H9 (cell line): Measurements from ENCODE around the gene CHD3. TPM values are rescaled to one million over a fixed set of nuclear protein-coding genes. Genes with fewer than 3 reads are reported as not detected.

Source experiments
- DNase-seq: peaks from one replicate; pipeline ENCODE4 v3.0.0-alpha.2; 2017
- H2AFZ ChIP-seq: one replicate; pipeline ENCODE4 v1.6.1; 2013; ENCODE audit warnings: mild to moderate bottlenecking, low read length, control low read depth, moderate library complexity
- H2AK5ac ChIP-seq: 2 replicates; pipeline ENCODE4 v1.6.1; 2013; ENCODE audit warnings: low read length, control low read depth, mixed read lengths; ENCODE audit not compliant: insufficient read length
- H2BK120ac ChIP-seq: one replicate; pipeline ENCODE4 v1.6.1; 2013; ENCODE audit warnings: low read depth, mild to moderate bottlenecking, low read length, control low read depth, inconsistent platforms; ENCODE audit not compliant: poor library complexity, severe bottlenecking
- H2BK12ac ChIP-seq: 2 replicates; pipeline ENCODE4 v1.6.1; 2013; ENCODE audit warnings: low read length, control low read depth, mixed read lengths, low read depth; ENCODE audit not compliant: insufficient read length
- H2BK15ac ChIP-seq: 2 replicates; pipeline ENCODE4 v1.6.1; 2013; ENCODE audit warnings: low read depth, low read length, control low read depth
- H2BK20ac ChIP-seq: one replicate; pipeline ENCODE4 v1.6.1; 2013; ENCODE audit warnings: low read depth, mild to moderate bottlenecking, low read length, control low read depth, inconsistent platforms; ENCODE audit not compliant: poor library complexity, severe bottlenecking
- H2BK5ac ChIP-seq: 2 replicates; pipeline ENCODE4 v1.6.1; 2013; ENCODE audit warnings: low read length, control low read depth, mixed read lengths; ENCODE audit not compliant: insufficient read length
- H3K14ac ChIP-seq: 2 replicates; pipeline ENCODE4 v1.6.1; 2013; ENCODE audit warnings: low read length, control low read depth; ENCODE audit not compliant: insufficient read depth
- H3K18ac ChIP-seq: 2 replicates; pipeline ENCODE4 v1.6.1; 2013; ENCODE audit warnings: low read depth, mild to moderate bottlenecking, mixed read lengths, low read length, control low read depth; ENCODE audit not compliant: insufficient read length
- H3K23ac ChIP-seq: 2 replicates; pipeline ENCODE4 v1.6.1; 2013; ENCODE audit warnings: low read length, control low read depth, mixed read lengths, low read depth; ENCODE audit not compliant: insufficient read length
- H3K23me2 ChIP-seq: 2 replicates; pipeline ENCODE4 v1.6.1; 2013; ENCODE audit warnings: low read depth, mild to moderate bottlenecking, mixed read lengths, low read length, control low read depth; ENCODE audit not compliant: insufficient read length, poor library complexity, severe bottlenecking
- H3K27ac ChIP-seq: 2 replicates; pipeline ENCODE4 v1.5.1; 2013; ENCODE audit warnings: low read length, control low read depth, mixed read lengths, low read depth; ENCODE audit not compliant: insufficient read length
- H3K27me3 ChIP-seq: 2 replicates; pipeline ENCODE4 v1.6.1; 2013; ENCODE audit warnings: low read length, control low read depth, inconsistent platforms; ENCODE audit not compliant: insufficient read depth
- H3K4ac ChIP-seq: 2 replicates; pipeline ENCODE4 v1.6.1; 2013; ENCODE audit warnings: low read depth, mild to moderate bottlenecking, control low read depth, inconsistent platforms, low read length, moderate library complexity
- H3K4me1 ChIP-seq: 2 replicates; pipeline ENCODE4 v1.6.1; 2013; ENCODE audit warnings: low read length, control low read depth, inconsistent platforms; ENCODE audit not compliant: insufficient read depth
- H3K4me2 ChIP-seq: 2 replicates; pipeline ENCODE4 v1.6.1; 2013; ENCODE audit warnings: low read length, control low read depth, mixed read lengths; ENCODE audit not compliant: insufficient read length, insufficient read depth
- H3K56ac ChIP-seq: 2 replicates; pipeline ENCODE4 v1.6.1; 2013; ENCODE audit warnings: low read depth, mild to moderate bottlenecking, mixed read lengths, low read length, control low read depth; ENCODE audit not compliant: insufficient read length
- H3K79me1 ChIP-seq: 2 replicates; pipeline ENCODE4 v1.6.1; 2013; ENCODE audit warnings: low read depth, mild to moderate bottlenecking, moderate library complexity, low read length, control low read depth, inconsistent platforms; ENCODE audit not compliant: insufficient read depth, poor library complexity, severe bottlenecking
- H3K79me2 ChIP-seq: 2 replicates; pipeline ENCODE4 v1.6.1; 2013; ENCODE audit warnings: low read length, control low read depth, inconsistent platforms; ENCODE audit not compliant: insufficient read depth
- H3K9ac ChIP-seq: 2 replicates; pipeline ENCODE4 v1.6.1; 2013; ENCODE audit warnings: low read length, control low read depth, mixed read lengths; ENCODE audit not compliant: insufficient read length; ENCODE audit errors: extremely low read depth
- H3K9me3 ChIP-seq: one replicate; pipeline ENCODE4 v1.6.1; 2013; ENCODE audit warnings: low read depth, low read length, inconsistent platforms; ENCODE audit not compliant: control insufficient read depth
- H3T11ph ChIP-seq: one replicate; pipeline ENCODE4 v1.6.1; 2013; ENCODE audit warnings: mild to moderate bottlenecking, low read length, control low read depth, inconsistent platforms
- H4K20me1 ChIP-seq: one replicate; pipeline ENCODE4 v1.6.1; 2013; ENCODE audit not compliant: control insufficient read depth, insufficient read length, insufficient read depth
- H4K5ac ChIP-seq: 2 replicates; pipeline ENCODE4 v1.6.1; 2013; ENCODE audit warnings: low read depth, mild to moderate bottlenecking, mixed read lengths, low read length, control low read depth; ENCODE audit not compliant: insufficient read length
- H4K8ac ChIP-seq: replicated peaks from 2 replicates; pipeline ENCODE4 v1.6.1; 2013; ENCODE audit warnings: low read length, control low read depth, mixed read lengths, low read depth; ENCODE audit not compliant: insufficient read length
- H4K91ac ChIP-seq: 2 replicates; pipeline ENCODE4 v1.6.1; 2013; ENCODE audit warnings: low read depth, mild to moderate bottlenecking, moderate library complexity, mixed read lengths, low read length, control low read depth; ENCODE audit not compliant: insufficient read length
- H3K27ac Mint-ChIP-seq, 3 experiments: 2 replicates in 2 of 3; 3 replicates in 1 of 3; pipeline ENCODE4 v1.8.0; 2020 to 2021; ENCODE audit warnings: mixed read lengths in 3 of 3, mild to moderate bottlenecking in 1 of 3, moderate library complexity in 1 of 3
- H3K27me3 Mint-ChIP-seq: 2 replicates; pipeline ENCODE4 v1.8.0; 2021; ENCODE audit warnings: low read depth, mild to moderate bottlenecking, moderate library complexity, mixed read lengths
- H3K36me3 Mint-ChIP-seq, 3 experiments: 2 replicates in 2 of 3; 3 replicates in 1 of 3; pipeline ENCODE4 v1.8.0; 2020 to 2021; ENCODE audit warnings: low read depth in 3 of 3, mixed read lengths in 3 of 3; ENCODE audit not compliant: insufficient read depth in 1 of 3
- H3K4me1 Mint-ChIP-seq, 2 experiments: 2 replicates each; pipeline ENCODE4 v1.8.0; 2020; ENCODE audit warnings: mixed read lengths in 2 of 2
- H3K4me3 Mint-ChIP-seq, 2 experiments: 2 replicates in 1 of 2; 3 replicates in 1 of 2; pipeline ENCODE4 v1.8.0; 2020 to 2021; ENCODE audit warnings: mild to moderate bottlenecking in 2 of 2, mixed read lengths in 2 of 2, moderate library complexity in 1 of 2
- H3K9me3 Mint-ChIP-seq, 2 experiments: 2 replicates in 1 of 2; 3 replicates in 1 of 2; pipeline ENCODE4 v1.8.0; 2020; ENCODE audit warnings: mild to moderate bottlenecking in 2 of 2, mixed read lengths in 2 of 2, moderate library complexity in 1 of 2
- CTCF ChIP-seq: fragments of 200-600 bp; sonication (generic); conservative IDR thresholded peaks from 3 replicates; pipeline ENCODE4 v1.8.0; 2021; ENCODE audit warnings: antibody characterized with exemption, mild to moderate bottlenecking
- WGBS: extraction: QIAGEN DNeasy Blood & Tissue Kit; methylation state at CpG from one replicate; pipeline ENCODE4 v1.1.7; 2013; ENCODE audit warnings: missing lambda C conversion rate, low lambda C conversion rate, mixed read lengths; ENCODE audit not compliant: insufficient read length; ENCODE audit errors: extremely low coverage; 5-methylcytosine and 5-hydroxymethylcytosine counted together
- total RNA-seq: library from RNA; stranded (reverse); gene quantifications from 2 replicates; pipeline ENCODE4 v1.2.1, GENCODE V29; 2021

CHD3 gene
- total RNA-seq, 1 experiment from 2014 or later, result 33.2 TPM

- Histone ChIP-seq H2BK5ac (no peak overlapping the region), H4K20me1 (no peaks in the 10 kb centered on the region), H3K23me2 (peaks cover 8% of the 10 kb centered on the region), H3T11ph (no peak overlapping the region), H2BK12ac (no peak overlapping the region), H3K9me3 (no peaks in the 10 kb centered on the region), H3K27ac (no peak overlapping the region), H3K4ac (no peak overlapping the region), H3K23ac (no peak overlapping the region), H2BK15ac (no peak overlapping the region), H2AK5ac (no peak overlapping the region), H3K4me1 (no peaks in the 10 kb centered on the region), H3K9ac (no peak overlapping the region), H3K4me2 (no peak overlapping the region), H4K91ac (no peak overlapping the region), H4K5ac (no peak overlapping the region), H3K56ac (no peak overlapping the region), H2BK20ac (no peak overlapping the region), H3K27me3 (peaks cover 17% of the 10 kb centered on the region), H3K18ac (no peak overlapping the region), H4K8ac (no peak overlapping the region), H3K14ac (no peak overlapping the region), H2BK120ac (no peak overlapping the region), H3K79me2 (no peaks in the 10 kb centered on the region), H3K79me1 (no peaks in the 10 kb centered on the region), H2AFZ (no peak overlapping the region)
- TF ChIP-seq CTCF, result peak; percentile 80
- Mint-ChIP-seq H3K27ac (no peak overlapping the region), H3K9me3 (peaks cover 3 to 4% of the 10 kb centered on the region in 2 experiments; a peak in 3 of 5 replicates), H3K27me3 (peaks cover 38% of the 10 kb centered on the region), H3K4me3 (no peak overlapping the region), H3K4me1 (peaks cover 12 to 13% of the 10 kb centered on the region in 2 experiments), H3K36me3 (peaks cover 0 to 22% (median 8%) of the 10 kb centered on the region in 3 experiments; a peak in 5 of 7 replicates)
- whole genome bisulfite sequencing, result no CpG with 5 or more reads among the region's 3 CpGs
- DNase-seq, result peak; percentile 53
Measured at GRCh38 chr17:7912927-7913524, 24.4 kb downstream of the CHD3 start.
